B cell (primary cell): ENCODE results near the gene USO1. TPM values are rescaled to one million over a fixed set of nuclear protein-coding genes. Genes with fewer than 3 reads are reported as not detected.
A peak's percentile ranks its signal among the peaks of the same experiment; 100 is the strongest.

Source experiments
- ATAC-seq: fragments of 200-7000 bp; cut with Tn5 transposase; one replicate; pipeline ENCODE4 v1.10.0; 2021; ENCODE audit warnings: low read depth, mild to moderate bottlenecking, moderate number of reproducible peaks, moderate library complexity
- CTCF ChIA-PET: fragments of 350-600 bp; sonication (Branson Sonifier 250); formaldehyde crosslinking; loops from one replicate; lab custom pipeline; 2021; ENCODE audit warnings: antibody characterized with exemption, inconsistent platforms; lab: Charles Lee
- POLR2A ChIA-PET: fragments of 350-600 bp; sonication (Branson Sonifier 250); formaldehyde crosslinking; loops from one replicate; lab custom pipeline; 2021; ENCODE audit warnings: antibody characterized with exemption; lab: Charles Lee
- DNase-seq: peaks from one replicate; pipeline ENCODE4 v3.0.0; 2013
- H2AFZ ChIP-seq: 2 replicates; pipeline ENCODE4 v1.6.1; 2012; ENCODE audit warnings: mild to moderate bottlenecking, low read depth, low read length; ENCODE audit not compliant: insufficient read depth, poor library complexity, severe bottlenecking
- H3K27ac ChIP-seq, 2 donors: 1 replicate in 1 of 2; 2 replicates in 1 of 2; pipeline ENCODE4 v1.5.1; 2012 to 2013; ENCODE audit warnings: low read length in 2 of 2, mild to moderate bottlenecking in 2 of 2, moderate library complexity in 1 of 2
- H3K27me3 ChIP-seq, 4 experiments: fragments of 200-600 bp in 1 of 4; sonication (generic) in 1 of 4; replicated peaks in 1 of 4; 1 replicate in 2 of 4; 2 replicates in 2 of 4; pipeline versions ENCODE4 v1.6.1 to v1.7.0; 2013 to 2016; ENCODE audit warnings: low read length in 3 of 4, mild to moderate bottlenecking in 2 of 4, mixed read lengths in 1 of 4, moderate library complexity in 1 of 4; ENCODE audit not compliant: insufficient read depth in 4 of 4, control insufficient read depth in 3 of 4; ENCODE audit errors: control extremely low read depth in 1 of 4
- H3K36me3 ChIP-seq, 2 experiments: replicated peaks in 1 of 2; 1 replicate in 1 of 2; 2 replicates in 1 of 2; pipeline versions ENCODE4 v1.6.1 to v1.7.1; 2013; ENCODE audit warnings: low read length in 1 of 2; ENCODE audit not compliant: insufficient read depth in 2 of 2, control insufficient read depth in 1 of 2; ENCODE audit errors: control extremely low read depth in 1 of 2, extremely low read depth in 1 of 2
- H3K4me1 ChIP-seq, 2 donors: fragments of 200-600 bp in 1 of 2; sonication (generic) in 1 of 2; 1 replicate in 1 of 2; 2 replicates in 1 of 2; pipeline versions ENCODE4 v1.5.1 to v1.6.1; 2013 to 2017; ENCODE audit warnings: low read length in 2 of 2; ENCODE audit not compliant: control insufficient read depth in 2 of 2, insufficient read depth in 2 of 2
- H3K4me2 ChIP-seq: replicated peaks from 2 replicates; pipeline ENCODE3; 2012; ENCODE audit warnings: mild to moderate bottlenecking, low read depth, low read length; ENCODE audit not compliant: poor library complexity, severe bottlenecking
- H3K4me3 ChIP-seq, 5 experiments: fragments of 200-600 bp in 1 of 5; sonication (generic) in 1 of 5; 1 replicate in 3 of 5; 2 replicates in 2 of 5; pipeline versions ENCODE4 v1.5.1 to v1.7.0; 2011 to 2016; ENCODE audit warnings: low read length in 4 of 5, mild to moderate bottlenecking in 4 of 5, low read depth in 2 of 5, control low read depth in 1 of 5, moderate library complexity in 1 of 5; ENCODE audit not compliant: insufficient read depth in 1 of 5; ENCODE audit errors: control extremely low read depth in 1 of 5, extremely low read depth in 1 of 5
- H3K79me2 ChIP-seq: fragments of 200-600 bp; sonication (generic); one replicate; pipeline ENCODE4 v1.6.0; 2016; ENCODE audit warnings: low read length; ENCODE audit not compliant: control insufficient read depth, insufficient read depth
- H3K9ac ChIP-seq: fragments of 200-600 bp; sonication (generic); 2 replicates; pipeline ENCODE4 v1.6.1; 2017; ENCODE audit warnings: mild to moderate bottlenecking, low read length, moderate library complexity
- H3K9me3 ChIP-seq, 3 donors: one replicate each; pipeline versions ENCODE4 v1.6.1 to v1.7.1; 2013; ENCODE audit warnings: low read length in 2 of 3; ENCODE audit not compliant: control insufficient read depth in 2 of 3, insufficient read depth in 1 of 3; ENCODE audit errors: control extremely low read depth in 1 of 3
- H4K20me1 ChIP-seq: 2 replicates; pipeline ENCODE4 v1.6.0; 2012; ENCODE audit warnings: mild to moderate bottlenecking, low read length; ENCODE audit not compliant: insufficient read depth, control insufficient read depth, poor library complexity, severe bottlenecking
- H3K27ac Mint-ChIP-seq: one replicate; pipeline ENCODE4 v1.8.0; 2021; ENCODE audit warnings: mixed read lengths
- H3K27me3 Mint-ChIP-seq: one replicate; pipeline ENCODE4 v1.8.0; 2021; ENCODE audit warnings: mixed read lengths
- H3K4me1 Mint-ChIP-seq: one replicate; pipeline ENCODE4 v1.8.0; 2021; ENCODE audit warnings: mixed read lengths
- H3K4me3 Mint-ChIP-seq: one replicate; pipeline ENCODE4 v1.8.0; 2021; ENCODE audit warnings: mixed read lengths
- H3K9me3 Mint-ChIP-seq: one replicate; pipeline ENCODE4 v1.8.0; 2022; ENCODE audit warnings: mixed read lengths; ENCODE audit not compliant: insufficient read depth
- EZH2 ChIP-seq: IDR thresholded peaks from 2 replicates; pipeline ENCODE4 v1.6.1; 2012; ENCODE audit warnings: borderline replicate concordance, low read depth, mild to moderate bottlenecking, moderate library complexity, low read length; ENCODE audit not compliant: insufficient read depth, poor library complexity, severe bottlenecking
- WGBS: methylation state at CpG from one replicate; pipeline ENCODE4 v1.1.5; 2013; ENCODE audit warnings: missing lambda C conversion rate; ENCODE audit not compliant: insufficient coverage; 5-methylcytosine and 5-hydroxymethylcytosine counted together
- intact Hi-C: fragments of 100-400 bp; cut with micrococcal nuclease; formaldehyde crosslinking; loops from one replicate; pipeline ENCODE4 v1.10.0; 2022
- polyA plus RNA-seq: library from polyadenylated mRNA; depleted of rRNA; stranded (reverse); fragments of >200 nt; gene quantifications from 2 replicates; pipeline ENCODE4 v1.2.3, GENCODE V29; 2012
- total RNA-seq, 2 donors: library from RNA; stranded (reverse); fragments of 120-200 nt in 1 of 2; gene quantifications; 1 replicate in 1 of 2; 2 replicates in 1 of 2; pipeline versions ENCODE4 v1.2.3 to v1.2.4, GENCODE V29; 2013 to 2022
- TF ChIP-seq, protein P1 (sequence below): fragments of 200-600 bp; IDR thresholded peaks from one replicate; pipeline ENCODE4 v1.8.0; 2022; ENCODE audit warnings: antibody characterized with exemption, mild to moderate bottlenecking

USO1 gene
- total and polyA plus RNA-seq, 2 donors (not counting 1 experiment from before 2014, with no cell fraction given) = 12.3 to 45.0 TPM

DNA sequence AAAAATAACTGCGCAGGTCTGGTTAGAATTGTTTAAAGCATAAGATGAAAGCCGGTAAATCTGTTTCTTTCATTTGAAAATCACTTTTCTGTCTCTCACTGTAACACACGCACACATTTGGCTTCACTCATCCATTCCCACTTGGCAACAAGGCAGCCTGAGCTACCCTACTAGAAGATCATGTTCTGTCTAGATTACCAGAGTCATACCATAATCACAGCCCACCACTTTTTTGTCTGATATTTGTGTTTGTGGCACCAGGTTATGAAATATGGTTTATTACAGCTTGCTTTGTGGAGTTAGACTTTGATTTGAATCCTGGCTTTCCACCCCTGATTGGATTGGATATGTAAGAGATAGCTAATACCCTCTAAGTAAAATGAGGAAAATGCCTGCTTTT lies 2.2 kb downstream of the USO1 start:
- no peak overlapping the region for H3K4me3 ChIP-seq
- H3K36me3 ChIP-seq = peaks cover 0 to 2% of the 10 kb centered on the region in 2 experiments
- H3K4me2 ChIP-seq = peak overlapping the region; percentile 12
- Mint-ChIP-seq H3K27me3 (no peaks in the 10 kb centered on the region), H3K27ac (no peak overlapping the region), H3K4me1 (peaks cover 55% of the 10 kb centered on the region), H3K9me3 (no peaks in the 10 kb centered on the region), H3K4me3 (peak overlapping the region; percentile 72)
- H3K27me3 ChIP-seq = no peaks in the 10 kb centered on the region
- ChIA-PET CTCF (no interaction called here), POLR2A (no interaction called here)
- TF ChIP-seq, protein P1, sequence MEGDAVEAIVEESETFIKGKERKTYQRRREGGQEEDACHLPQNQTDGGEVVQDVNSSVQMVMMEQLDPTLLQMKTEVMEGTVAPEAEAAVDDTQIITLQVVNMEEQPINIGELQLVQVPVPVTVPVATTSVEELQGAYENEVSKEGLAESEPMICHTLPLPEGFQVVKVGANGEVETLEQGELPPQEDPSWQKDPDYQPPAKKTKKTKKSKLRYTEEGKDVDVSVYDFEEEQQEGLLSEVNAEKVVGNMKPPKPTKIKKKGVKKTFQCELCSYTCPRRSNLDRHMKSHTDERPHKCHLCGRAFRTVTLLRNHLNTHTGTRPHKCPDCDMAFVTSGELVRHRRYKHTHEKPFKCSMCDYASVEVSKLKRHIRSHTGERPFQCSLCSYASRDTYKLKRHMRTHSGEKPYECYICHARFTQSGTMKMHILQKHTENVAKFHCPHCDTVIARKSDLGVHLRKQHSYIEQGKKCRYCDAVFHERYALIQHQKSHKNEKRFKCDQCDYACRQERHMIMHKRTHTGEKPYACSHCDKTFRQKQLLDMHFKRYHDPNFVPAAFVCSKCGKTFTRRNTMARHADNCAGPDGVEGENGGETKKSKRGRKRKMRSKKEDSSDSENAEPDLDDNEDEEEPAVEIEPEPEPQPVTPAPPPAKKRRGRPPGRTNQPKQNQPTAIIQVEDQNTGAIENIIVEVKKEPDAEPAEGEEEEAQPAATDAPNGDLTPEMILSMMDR = no peak
- no peak for TF ChIP-seq EZH2
- WGBS = no CpG with 5 or more reads among the region's 3 CpGs
- H3K9ac ChIP-seq = no peak overlapping the region
- H3K9me3 ChIP-seq = no peaks in the 10 kb centered on the region
- no peak for ATAC-seq
- no peak for DNase-seq
- no peak overlapping the region for H3K27ac ChIP-seq
- H3K79me2 ChIP-seq = peaks cover 72% of the 10 kb centered on the region
- intact Hi-C loops = no loop called here
- no peak overlapping the region for H2AFZ ChIP-seq
- peaks cover 17 to 26% of the 10 kb centered on the region in 2 donors for H3K4me1 ChIP-seq
- no peaks in the 10 kb centered on the region for H4K20me1 ChIP-seq

DNA sequence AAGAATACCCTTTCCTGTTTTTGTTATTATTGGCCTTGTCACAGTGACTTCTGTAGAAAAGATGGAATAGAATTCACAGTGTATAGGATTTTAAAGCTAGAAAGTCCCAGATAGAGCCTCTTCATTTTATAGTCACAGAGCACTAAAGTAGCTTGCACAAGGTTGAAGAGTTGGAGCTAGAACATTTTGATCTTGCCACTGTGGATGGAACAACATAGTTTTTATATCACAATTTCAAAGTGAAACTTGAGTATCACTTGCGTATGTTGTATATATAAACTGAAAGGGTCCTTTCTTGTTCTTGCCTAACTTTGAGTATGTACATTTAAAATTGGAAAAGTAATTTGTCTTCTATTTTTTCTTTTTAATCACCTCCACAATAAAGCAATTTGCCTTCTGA lies 2.7 kb downstream of the USO1 start:
- Mint-ChIP-seq H3K4me1 (peaks cover 53% of the 10 kb centered on the region), H3K4me3 (peak overlapping the region; percentile 72), H3K27ac (no peak overlapping the region), H3K27me3 (no peaks in the 10 kb centered on the region), H3K9me3 (no peaks in the 10 kb centered on the region)
- intact Hi-C loops = no loop called here
- Histone ChIP-seq H3K4me3 (no peak overlapping the region), H4K20me1 (no peaks in the 10 kb centered on the region), H2AFZ (no peak overlapping the region), H3K4me2 (peak overlapping the region; percentile 12), H3K9ac (no peak overlapping the region), H3K79me2 (peaks cover 73% of the 10 kb centered on the region), H3K4me1 (peaks cover 17 to 26% of the 10 kb centered on the region in 2 donors), H3K9me3 (no peaks in the 10 kb centered on the region), H3K27ac (no peak overlapping the region), H3K27me3 (no peaks in the 10 kb centered on the region), H3K36me3 (peaks cover 0 to 2% of the 10 kb centered on the region in 2 experiments)
- ChIA-PET CTCF (interaction anchor here (0.8 kb wide), 1 partner anchor 19 kb away, joined by 3 read pairs; no protein-coding TSS in a partner anchor), POLR2A (no interaction called here)
- no CpG with 5 or more reads among the region's 1 CpG for WGBS
- TF ChIP-seq, protein P1 = no peak
- TF ChIP-seq EZH2 = no peak
- ATAC-seq (no peak), DNase-seq (no peak)
